Loucy (cell line): Measurements from ENCODE around the gene PAPSS2.

ENCODE experiments used
- CTCF ChIP-seq: fragments of 200-600 bp; sonication (generic); conservative IDR thresholded peaks from 2 replicates; pipeline ENCODE4 v1.5.1; 2014; ENCODE audit warnings: mild to moderate bottlenecking, antibody characterized with exemption, low read length
- EZH2phosphoT487 ChIP-seq: fragments of 200-600 bp; IDR thresholded peaks from 2 replicates; pipeline ENCODE4 v1.6.1; 2018; ENCODE audit warnings: antibody characterized with exemption, mild to moderate bottlenecking, moderate library complexity, borderline replicate concordance

GRCh38 chr10:87669752-87670151, 10.1 kb downstream of the PAPSS2 start:
- TF ChIP-seq CTCF (no peak), EZH2phosphoT487 (no peak)
